Sigmoid colon (tissue), 7 donors: ENCODE results near the gene FMOD. TPM values are rescaled to one million over a fixed set of nuclear protein-coding genes. Genes with fewer than 3 reads are reported as not detected.

Source experiments
- DNase-seq: peaks from one replicate; pipeline ENCODE4 v3.0.0-alpha.2; 2019
- H3K27ac ChIP-seq, 4 donors: fragments of 200-600 bp; sonication (generic); one replicate each; pipeline ENCODE4 v1.5.1; 2016 to 2019; ENCODE audit warnings: mild to moderate bottlenecking in 1 of 4
- H3K27me3 ChIP-seq, 3 donors: fragments of 200-600 bp; sonication (generic); one replicate each; pipeline ENCODE4 v1.5.1; 2019; ENCODE audit warnings: mild to moderate bottlenecking in 1 of 3
- H3K36me3 ChIP-seq, 4 donors: fragments of 200-600 bp; sonication (generic); one replicate each; pipeline ENCODE4 v1.5.1; 2016 to 2019
- H3K4me1 ChIP-seq, 4 donors: fragments of 200-600 bp; sonication (generic); one replicate each; pipeline ENCODE4 v1.5.1; 2017 to 2019
- H3K4me3 ChIP-seq, 4 donors: fragments of 200-600 bp; sonication (generic); one replicate each; pipeline ENCODE4 v1.5.1; 2017 to 2019; ENCODE audit warnings: mild to moderate bottlenecking in 2 of 4, moderate library complexity in 1 of 4
- H3K9me3 ChIP-seq, 4 donors: fragments of 200-600 bp in 3 of 4; sonication (generic) in 3 of 4; one replicate each; pipeline versions ENCODE4 v1.5.1 to v1.6.1; 2013 to 2019
- CTCF ChIP-seq, 4 experiments: fragments of 450-650 bp in 3 of 4; fragments of 200-600 bp in 1 of 4; IDR thresholded peaks; one replicate each; pipeline ENCODE4 v1.5.1; 2016 to 2019; ENCODE audit warnings: antibody characterized with exemption in 4 of 4, mild to moderate bottlenecking in 3 of 4, moderate library complexity in 2 of 4
- EP300 ChIP-seq, 4 donors: sonication (generic); formaldehyde crosslinking; IDR thresholded peaks; one replicate each; pipeline ENCODE4 v1.6.1; 2017; ENCODE audit warnings: antibody characterized with exemption in 4 of 4
- POLR2A ChIP-seq, 2 donors: fragments of 450-650 bp; IDR thresholded peaks; one replicate each; pipeline ENCODE4 v1.6.1; 2016; ENCODE audit warnings: antibody characterized with exemption in 2 of 2, mild to moderate bottlenecking in 2 of 2, moderate library complexity in 2 of 2
- POLR2AphosphoS5 ChIP-seq, 4 donors: sonication (generic); formaldehyde crosslinking; IDR thresholded peaks; one replicate each; pipeline ENCODE4 v1.6.1; 2017; ENCODE audit warnings: antibody characterized with exemption in 4 of 4
- WGBS, 2 donors: extraction: QIAGEN DNeasy Blood & Tissue Kit; methylation state at CpG; one replicate each; pipeline ENCODE4 v1.1.7; 2013; 5-methylcytosine and 5-hydroxymethylcytosine counted together
- intact Hi-C: fragments of 100-400 bp; cut with DNase I; formaldehyde crosslinking; loops from one replicate; pipeline ENCODE4 v1.15.1; 2023
- polyA plus RNA-seq, 3 donors: library from polyadenylated mRNA; stranded (reverse); fragments of 200-250 nt; gene quantifications; one replicate each; pipeline ENCODE4 v1.2.3, GENCODE V29; 2013
- total RNA-seq, 4 donors: library from RNA; depleted of rRNA; stranded (reverse); fragments of >200 nt; gene quantifications; one replicate each; pipeline ENCODE4 v1.1.0, GENCODE V29; 2016
- donor health status: healthy with polysubstance abuse.
- donor health status: Bipolar disorder and iron deficiency.
- donor health status: healthy.

The FMOD gene
- total RNA-seq: 10 to 100 TPM; 32.9 to 64.5 (median 40.4) TPM
- 10 to 100 TPM in 2 of 3 donors, 1 to 10 TPM in 1; 9.5 to 30.6 (median 17.5) TPM for polyA plus RNA-seq

- intact Hi-C loops: no loop called here
- WGBS, 2 donors: 5 to 28% methylated on average over 17 of the region's 17 CpGs
- H3K27ac ChIP-seq: peak within 1 kb of the TSS; percentile 61 to 73 (median 64)
- no peaks in the 10 kb centered on the region for H3K9me3 ChIP-seq
- peak within 1 kb of the TSS in 3 of 4 donors; percentile 29 to 38 (median 32) for H3K4me3 ChIP-seq
- TF ChIP-seq EP300 (IDR thresholded peaks at IDR 0.05) (peak in 2 of 4 donors; percentile 34 to 71), CTCF (IDR thresholded peaks at IDR 0.05) (no peak), POLR2AphosphoS5 (IDR thresholded peaks at IDR 0.05) (peak; percentile 52 to 73 (median 66)), POLR2A (IDR thresholded peaks at IDR 0.05) (no peak)
- H3K4me1 ChIP-seq: peaks cover 0 to 35% (median 28%) of the 10 kb centered on the region in 4 donors
- peak; percentile 93 for DNase-seq
- no peaks in the 10 kb centered on the region for H3K36me3 ChIP-seq
- H3K27me3 ChIP-seq: no peaks in the 10 kb centered on the region
These were observed at the start of gene FMOD for GRCh38 chr1:203351037-203351625. TSS of gene FMOD (minus strand) at chr1:203351122. CDS start at chr1:203348270, 2,852 bp downstream.

GRCh38 chr1:203396595-203397194 lies 45.8 kb upstream of the FMOD start:
- DNase-seq: no peak
- Histone ChIP-seq H3K36me3 (no peaks in the 10 kb centered on the region), H3K9me3 (no peaks in the 10 kb centered on the region), H3K27me3 (no peaks in the 10 kb centered on the region), H3K27ac (no peak overlapping the region), H3K4me3 (no peak overlapping the region), H3K4me1 (peaks cover 0 to 4% (median 0%) of the 10 kb centered on the region in 4 donors)
- 83 to 84% methylated on average over 7 of the region's 7 CpGs for WGBS, 2 donors
- TF ChIP-seq POLR2AphosphoS5 (IDR thresholded peaks at IDR 0.05) (no peak), EP300 (IDR thresholded peaks at IDR 0.05) (no peak), POLR2A (IDR thresholded peaks at IDR 0.05) (no peak), CTCF (IDR thresholded peaks at IDR 0.05) (no peak)
- intact Hi-C loops: no loop called here

- Histone ChIP-seq H3K4me1 (peaks cover 0 to 4% (median 0%) of the 10 kb centered on the region in 4 donors), H3K4me3 (no peak overlapping the region), H3K27me3 (no peaks in the 10 kb centered on the region), H3K36me3 (no peaks in the 10 kb centered on the region), H3K9me3 (no peaks in the 10 kb centered on the region), H3K27ac (no peak overlapping the region)
- WGBS, 2 donors: 69 to 75% methylated on average over 6 of the region's 6 CpGs
- no peak for DNase-seq
- intact Hi-C loops: no loop called here
- TF ChIP-seq POLR2AphosphoS5 (IDR thresholded peaks at IDR 0.05) (no peak), CTCF (IDR thresholded peaks at IDR 0.05) (no peak), POLR2A (IDR thresholded peaks at IDR 0.05) (no peak), EP300 (IDR thresholded peaks at IDR 0.05) (no peak)
These were observed 44.8 kb upstream of the FMOD start for GRCh38 chr1:203395751-203396150.

GRCh38 chr1:203390298-203390697 lies 39.4 kb upstream of the FMOD start:
- Histone ChIP-seq H3K4me3 (no peak overlapping the region), H3K27ac (no peak overlapping the region), H3K27me3 (no peaks in the 10 kb centered on the region), H3K9me3 (no peaks in the 10 kb centered on the region), H3K4me1 (peaks cover 0 to 1% (median 0%) of the 10 kb centered on the region in 4 donors), H3K36me3 (no peaks in the 10 kb centered on the region)
- DNase-seq: no peak
- TF ChIP-seq POLR2A (IDR thresholded peaks at IDR 0.05) (no peak), EP300 (IDR thresholded peaks at IDR 0.05) (no peak)
- 78 to 91% methylated on average over 2 of the region's 2 CpGs for WGBS, 2 donors
- intact Hi-C loops: no loop called here

- Histone ChIP-seq H3K4me1 (no peaks in the 10 kb centered on the region), H3K27me3 (no peaks in the 10 kb centered on the region), H3K9me3 (no peaks in the 10 kb centered on the region), H3K36me3 (no peaks in the 10 kb centered on the region), H3K27ac (no peak overlapping the region), H3K4me3 (no peak overlapping the region)
- DNase-seq: no peak
- no peak for TF ChIP-seq POLR2AphosphoS5 (IDR thresholded peaks at IDR 0.05)
- no peak for TF ChIP-seq POLR2A (IDR thresholded peaks at IDR 0.05)
- TF ChIP-seq CTCF (IDR thresholded peaks at IDR 0.05): no peak
- TF ChIP-seq EP300 (IDR thresholded peaks at IDR 0.05): no peak
- intact Hi-C loops: no loop called here
- 84 to 93% methylated on average over 3 of the region's 3 CpGs for WGBS, 2 donors
These were observed 37.8 kb upstream of the FMOD start for GRCh38 chr1:203388683-203389082.
